T47D (cell line): ENCODE results near the gene FAM161B.
"Not testable (repeated sequence)": the region's sequence is repeated elsewhere in the genome, so short reads cannot be mapped to it uniquely, and the experiment has no call there.

Source experiments
- DNase-seq, 2 experiments: peaks; one replicate each; pipeline versions ENCODE4 v3.0.0 to v3.0.0-alpha.2; 2011 to 2012; ENCODE audit warnings: low read depth in 1 of 2, low spot score in 1 of 2
- JUND ChIP-seq: IDR thresholded peaks from 2 replicates; pipeline ENCODE4 v1.6.1; 2012; ENCODE audit warnings: low read depth
- in situ Hi-C: cut with HindIII; loops from 2 replicates; pipeline ENCODE4 v1.10.0; 2016; ENCODE audit warnings: low sequenced_read_pairs, low pct_unique_long_range_greater_than_20kb

Gene FAM161B

GRCh38 chr14:73935666-73936065 is 14.2 kb downstream of the FAM161B start:
- in situ Hi-C loops, result no loop called here
- peak; percentile 33 for DNase-seq
- TF ChIP-seq JUND, result no peak

- TF ChIP-seq JUND, result no peak
- no peak for DNase-seq
- in situ Hi-C loops, result no loop called here
Measured at GRCh38 chr14:73924337-73924736, 25.6 kb downstream of the FAM161B start.

- in situ Hi-C loops, DNase-seq: not testable (repeated sequence)
Measured at GRCh38 chr14:73919457-73919856, 30.4 kb downstream of the FAM161B start.

GRCh38 chr14:73916324-73916723 is 33.6 kb downstream of the FAM161B start:
- in situ Hi-C loops, result no loop called here
- no peak for TF ChIP-seq JUND
- no peak for DNase-seq

GRCh38 chr14:73913256-73913655 is 36.6 kb downstream of the FAM161B start:
- in situ Hi-C loops, result no loop called here
- DNase-seq, result no peak
- no peak for TF ChIP-seq JUND

- in situ Hi-C loops, result no loop called here
- no peak for DNase-seq
- TF ChIP-seq JUND, result no peak
Measured at GRCh38 chr14:73909681-73910080, 40.2 kb downstream of the FAM161B start.

- in situ Hi-C loops, result no loop called here
- DNase-seq, result no peak
- no peak for TF ChIP-seq JUND
Measured at GRCh38 chr14:73903028-73903427, 46.9 kb downstream of the FAM161B start.

- DNase-seq, result no peak
- in situ Hi-C loops, result no loop called here
Measured at GRCh38 chr14:73896521-73896920, 53.4 kb downstream of the FAM161B start.

GRCh38 chr14:73895939-73896338 is 54.0 kb downstream of the FAM161B start:
- in situ Hi-C loops, result no loop called here
- DNase-seq, result no peak
- no peak for TF ChIP-seq JUND

More at GRCh38 chr14:73896521-73896920, 53.4 kb downstream of the FAM161B start:
- TF ChIP-seq JUND, result no peak

GRCh38 chr14:73894180-73894687 is 55.7 kb downstream of the FAM161B start:
- DNase-seq, in situ Hi-C loops: not testable (repeated sequence)

GRCh38 chr14:73889376-73889775 is 60.5 kb downstream of the FAM161B start:
- in situ Hi-C loops, result no loop called here
- no peak for DNase-seq
- TF ChIP-seq JUND, result no peak

GRCh38 chr14:73888971-73889370 is 60.9 kb downstream of the FAM161B start:
- in situ Hi-C loops, result no loop called here
- no peak for TF ChIP-seq JUND
- no peak for DNase-seq

- in situ Hi-C loops, result no loop called here
- TF ChIP-seq JUND, result no peak
- DNase-seq, result no peak
Measured at GRCh38 chr14:73888460-73888725, 61.5 kb downstream of the FAM161B start.

- in situ Hi-C loops, result no loop called here
- TF ChIP-seq JUND, result no peak
- DNase-seq, result peak in 1 of 2 experiments; percentile 65
Measured at GRCh38 chr14:73887694-73888459, 62.0 kb downstream of the FAM161B start.
